GM19035 (cell line): ENCODE data around the gene TCEA2.

Source experiments
- ATAC-seq: cut with Tn5 transposase; IDR thresholded peaks from one replicate; pipeline ENCODE4 v1.9.1; 2021; ENCODE audit not compliant: unreplicated experiment

Gene TCEA2

DNA sequence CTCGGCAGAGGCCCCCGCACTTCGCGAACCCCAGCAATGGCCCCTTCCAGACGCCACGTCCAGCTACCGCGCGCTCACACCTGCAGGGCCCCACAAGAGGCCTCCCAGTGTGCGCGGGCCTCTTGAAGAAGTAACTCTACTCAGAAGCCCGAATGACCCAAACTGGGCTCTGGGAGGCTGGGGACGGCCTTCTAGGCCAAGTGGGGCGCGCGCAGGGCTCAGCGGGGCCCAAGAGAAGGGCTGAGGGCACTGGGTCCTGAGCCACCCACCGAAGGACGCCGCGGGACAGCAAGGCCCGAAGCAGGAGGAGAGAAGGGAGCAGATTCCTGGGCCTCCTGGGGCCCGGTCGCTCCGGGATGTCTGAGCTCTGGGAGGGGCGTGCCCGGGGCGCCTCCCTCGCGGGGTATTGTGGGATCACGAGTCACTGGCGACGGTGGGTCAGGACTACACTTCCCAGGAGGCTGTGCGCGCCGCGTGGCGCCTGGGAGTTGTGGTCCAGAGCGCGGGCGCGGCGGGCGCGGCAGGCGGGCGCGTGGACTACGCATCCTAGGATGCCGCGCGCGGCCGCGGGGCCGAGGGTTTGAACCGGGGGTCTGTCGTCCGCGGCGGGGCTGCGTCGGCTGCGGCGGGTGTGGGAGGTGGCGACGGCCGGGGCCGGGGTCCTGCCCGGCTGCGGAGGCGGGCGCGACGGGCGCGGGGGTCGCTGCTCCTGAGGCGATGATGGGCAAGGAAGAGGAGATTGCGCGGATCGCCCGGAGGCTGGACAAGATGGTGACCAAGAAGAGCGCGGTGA lies at the start of gene TCEA2:
TCEA2 (plus strand) TSS at position 603 of the 793 bp plus-strand sequence; CDS start at position 718, 115 bp downstream.
- peak; percentile 86 for ATAC-seq

DNA sequence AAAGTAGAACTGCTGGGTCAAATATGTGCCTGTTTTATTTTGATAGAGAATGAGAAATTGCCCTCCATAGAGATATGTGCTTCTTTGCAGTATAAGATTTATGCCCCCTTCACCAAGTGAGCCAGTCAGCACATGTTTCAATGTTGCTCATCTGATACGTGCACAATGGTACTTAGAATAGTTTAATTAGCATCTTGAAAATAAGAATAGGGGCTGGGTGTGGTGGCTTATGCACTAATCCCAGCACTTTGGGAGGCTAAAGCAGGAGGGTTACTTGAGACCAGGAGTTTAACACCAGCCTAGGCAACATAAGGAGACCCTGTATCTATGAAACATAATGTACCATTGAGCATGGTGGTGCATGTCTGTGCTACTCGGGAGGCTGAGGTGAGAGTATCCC lies 47.4 kb upstream of the TCEA2 start:
- ATAC-seq = no peak

DNA sequence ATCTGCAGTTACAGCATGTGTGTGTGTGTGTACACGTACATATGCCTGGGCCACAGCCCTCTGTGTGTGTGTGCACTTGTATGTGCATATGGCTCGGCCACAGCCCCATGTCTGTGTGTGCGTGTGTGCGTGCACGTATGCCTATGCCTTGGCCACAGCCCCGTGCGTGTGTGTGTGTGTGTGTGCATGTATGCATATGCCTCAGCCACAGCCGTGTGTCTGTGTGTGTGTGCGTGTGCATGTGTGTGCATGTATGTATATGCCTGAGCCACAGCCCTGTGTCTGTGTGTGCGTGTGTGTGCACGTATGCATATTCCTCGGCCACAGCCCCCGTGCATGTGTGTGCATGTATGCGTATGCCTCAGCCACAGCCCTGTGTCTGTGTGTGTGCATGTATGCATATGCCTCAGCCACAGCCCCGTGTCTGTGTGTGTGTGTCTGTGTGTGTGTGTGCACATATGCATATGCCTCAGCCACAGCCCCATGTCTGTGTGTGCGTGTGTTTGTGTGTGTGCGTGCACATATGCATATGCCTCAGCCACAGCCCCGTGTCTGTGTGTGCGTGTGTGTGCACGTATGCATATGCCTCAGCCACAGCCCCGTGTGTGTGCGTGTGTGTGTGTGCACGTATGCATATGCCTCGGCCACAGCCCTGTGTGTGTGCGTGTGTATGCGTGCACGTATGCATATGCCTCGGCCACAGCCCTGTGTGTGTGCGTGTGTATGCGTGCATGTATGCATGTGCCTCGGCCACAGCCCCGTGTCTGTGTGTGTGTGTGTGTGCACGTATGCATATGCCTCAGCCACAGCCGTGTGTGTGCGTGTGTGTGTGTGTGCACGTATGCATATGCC lies 41.6 kb upstream of the TCEA2 start:
- ATAC-seq = no peak

DNA sequence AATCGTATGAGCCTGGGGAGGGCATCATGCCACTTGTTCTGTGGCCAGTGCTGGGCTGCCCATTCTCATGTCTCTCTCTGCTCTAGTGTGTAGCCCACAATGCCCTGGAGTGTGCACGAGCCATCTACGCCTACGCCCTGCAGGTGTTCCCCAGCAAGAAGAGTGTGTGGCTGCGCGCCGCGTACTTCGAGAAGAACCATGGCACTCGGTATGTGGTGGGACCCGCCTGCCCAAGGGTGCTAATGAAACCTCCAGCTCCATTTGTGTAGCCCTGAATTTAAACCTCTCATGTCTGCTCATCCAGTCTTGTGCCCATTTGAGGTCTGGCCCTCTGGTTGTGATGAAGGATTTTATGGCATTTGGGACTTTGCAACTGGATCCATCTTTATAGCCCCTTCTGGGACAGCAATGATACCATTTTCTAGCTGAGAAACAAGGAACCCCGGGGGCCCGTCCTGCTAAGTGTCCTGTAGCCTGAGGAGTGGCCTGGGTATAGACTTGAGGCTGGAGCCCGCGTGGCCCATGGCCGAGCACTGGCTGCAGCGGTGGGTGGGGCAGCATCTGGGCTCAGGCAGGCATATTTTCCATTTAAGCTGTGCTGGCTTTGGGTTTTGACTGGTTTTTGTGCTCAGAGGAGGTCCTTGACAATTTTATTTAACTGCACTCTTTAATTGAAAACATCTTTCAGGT lies 40.2 kb upstream of the TCEA2 start:
- ATAC-seq = no peak

DNA sequence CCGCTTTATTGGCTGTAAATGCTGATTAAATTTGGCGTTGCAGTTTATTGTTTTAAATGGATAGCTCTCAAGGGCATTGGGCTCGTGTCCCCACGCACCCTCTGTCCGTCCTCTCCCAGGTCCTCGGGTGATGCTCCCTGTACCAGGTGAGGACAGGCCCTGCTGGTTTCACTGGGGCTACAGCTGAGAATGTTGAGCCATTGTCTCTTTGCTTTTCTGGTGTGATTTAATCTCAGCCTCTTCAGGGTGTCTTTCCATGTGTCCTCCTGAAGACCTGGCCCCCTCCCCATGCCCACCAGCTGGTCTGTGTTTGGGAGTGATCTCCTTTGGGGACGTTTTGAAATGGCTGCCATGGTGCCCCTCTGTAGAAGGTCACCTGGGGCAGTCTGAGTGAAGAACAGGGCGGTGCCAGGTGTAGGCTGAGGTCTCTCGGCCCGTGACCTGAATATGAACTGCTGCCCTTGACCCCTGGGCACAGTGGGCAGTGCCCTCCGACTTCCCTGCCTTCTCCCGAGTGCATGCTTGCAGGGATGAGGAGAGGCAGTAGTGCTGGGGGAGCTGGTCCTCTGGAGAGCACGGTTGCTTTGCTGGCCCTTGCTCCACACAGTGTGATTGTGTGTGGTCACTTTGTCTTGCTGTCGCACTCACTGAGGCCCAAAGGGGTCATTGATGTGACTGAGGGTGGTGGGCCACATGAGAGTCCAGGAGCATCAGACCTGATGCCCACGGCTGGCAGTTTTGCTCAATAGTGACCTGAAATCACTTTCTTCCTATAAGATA lies 39.4 kb upstream of the TCEA2 start:
- no peak for ATAC-seq

GRCh38 chr20:64024141-64024990 lies 38.6 kb upstream of the TCEA2 start:
- no peak for ATAC-seq

DNA sequence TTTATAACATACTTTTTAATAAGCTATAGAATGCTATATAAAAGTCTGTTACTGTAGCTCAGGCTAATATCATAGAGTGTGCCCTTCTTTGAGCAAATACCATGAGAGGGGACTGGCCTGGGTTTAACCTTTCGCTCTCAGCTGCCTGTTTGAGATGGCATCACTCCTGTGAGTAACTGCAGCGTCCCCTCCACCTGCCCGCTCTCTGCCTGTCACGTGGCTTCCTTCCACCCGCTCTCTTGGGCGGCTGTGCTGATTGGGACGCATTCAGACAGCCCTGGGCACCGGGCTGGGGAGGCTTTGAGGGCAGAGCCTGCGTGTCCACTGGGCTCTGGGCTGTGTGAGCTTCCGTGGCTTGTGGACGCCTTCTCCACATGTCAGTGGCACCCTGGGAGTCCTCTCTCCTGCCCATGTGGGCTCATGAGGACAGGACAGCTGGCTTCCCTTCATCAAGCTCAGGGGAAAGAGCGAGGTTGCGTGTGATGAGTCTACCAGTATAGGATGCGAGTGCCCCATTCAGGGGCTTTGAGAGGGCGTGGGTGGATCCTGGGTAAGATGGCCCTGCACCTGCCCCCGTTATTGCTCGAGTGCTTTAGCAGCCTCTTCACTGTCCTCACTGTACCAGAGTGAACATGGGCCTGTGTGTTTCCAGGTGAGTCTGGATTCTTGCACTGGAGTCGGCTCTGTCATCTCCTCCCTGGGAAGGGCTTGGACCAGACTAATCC lies 37.7 kb upstream of the TCEA2 start:
- no peak for ATAC-seq

- ATAC-seq = no peak
Measured at GRCh38 chr20:64025826-64026412, 37.1 kb upstream of the TCEA2 start.

DNA sequence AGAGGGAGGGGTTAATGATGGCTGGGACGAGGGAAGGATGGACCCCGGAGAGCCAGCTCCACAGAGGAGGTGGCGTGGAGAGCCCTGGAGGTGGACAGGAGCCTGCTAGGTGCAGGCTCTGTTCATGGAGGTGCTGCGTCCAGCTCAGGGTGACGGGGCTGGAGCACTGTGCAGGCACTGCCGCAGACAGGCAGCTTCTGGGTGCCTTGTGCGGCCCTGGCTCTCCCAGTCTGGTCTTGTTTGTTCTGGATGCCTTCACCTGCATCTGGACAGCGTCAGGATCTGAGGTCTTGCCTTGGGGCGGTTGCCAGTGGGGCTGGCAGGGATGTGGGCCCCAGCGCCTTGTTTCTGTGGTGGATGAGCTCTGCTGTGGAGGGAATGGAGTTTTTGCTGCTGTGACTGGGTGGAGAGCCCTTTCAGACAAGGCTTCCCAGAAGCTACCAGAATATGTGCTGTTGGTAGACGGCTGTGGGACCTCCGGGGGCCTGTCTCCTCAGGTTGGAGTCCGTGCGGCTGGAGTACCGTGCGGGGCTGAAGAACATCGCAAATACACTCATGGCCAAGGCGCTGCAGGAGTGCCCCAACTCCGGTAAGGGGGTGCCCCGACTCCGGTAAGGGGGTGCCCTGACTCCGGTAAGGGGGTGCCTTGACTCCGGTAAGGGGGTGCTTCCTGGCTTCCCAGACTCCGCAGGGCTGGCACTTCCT lies 34.9 kb upstream of the TCEA2 start:
- ATAC-seq = no peak

DNA sequence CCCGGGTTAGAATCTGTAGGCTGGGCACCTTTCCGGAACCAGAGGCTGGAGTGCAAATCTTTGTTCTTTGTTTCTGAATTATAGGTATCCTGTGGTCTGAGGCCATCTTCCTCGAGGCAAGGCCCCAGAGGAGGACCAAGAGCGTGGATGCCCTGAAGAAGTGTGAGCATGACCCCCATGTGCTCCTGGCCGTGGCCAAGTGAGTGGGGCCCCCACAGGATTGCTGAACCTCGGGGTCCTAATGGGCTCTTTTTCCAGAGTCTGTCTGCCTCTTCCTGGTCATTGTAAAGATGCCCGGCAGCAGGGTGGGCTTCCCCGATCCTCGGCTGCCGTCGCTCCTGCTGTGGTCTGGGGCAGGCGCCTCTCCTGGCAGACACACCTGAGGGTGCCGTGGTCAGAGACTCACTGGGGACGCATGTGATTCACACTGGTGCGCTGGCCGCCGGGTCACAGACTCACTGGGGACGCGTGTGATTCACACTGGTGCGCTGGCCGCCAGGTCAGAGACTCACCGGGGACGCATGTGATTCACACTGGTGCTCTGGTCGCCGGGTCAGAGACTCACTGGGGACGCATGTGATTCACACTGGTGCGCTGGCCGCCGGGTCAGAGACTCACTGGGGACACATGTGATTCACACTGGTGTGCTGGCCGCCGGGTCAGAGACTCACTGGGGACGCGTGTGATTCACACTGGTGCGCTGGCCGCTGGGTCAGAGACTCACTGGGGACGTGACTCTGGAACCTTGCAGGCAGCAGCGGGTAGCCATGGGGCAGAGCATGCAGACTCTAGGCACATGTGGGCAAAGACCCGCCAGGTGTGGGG lies 33.5 kb upstream of the TCEA2 start:
- no peak for ATAC-seq

- no peak for ATAC-seq
Measured at GRCh38 chr20:64030371-64031134, 32.4 kb upstream of the TCEA2 start.

DNA sequence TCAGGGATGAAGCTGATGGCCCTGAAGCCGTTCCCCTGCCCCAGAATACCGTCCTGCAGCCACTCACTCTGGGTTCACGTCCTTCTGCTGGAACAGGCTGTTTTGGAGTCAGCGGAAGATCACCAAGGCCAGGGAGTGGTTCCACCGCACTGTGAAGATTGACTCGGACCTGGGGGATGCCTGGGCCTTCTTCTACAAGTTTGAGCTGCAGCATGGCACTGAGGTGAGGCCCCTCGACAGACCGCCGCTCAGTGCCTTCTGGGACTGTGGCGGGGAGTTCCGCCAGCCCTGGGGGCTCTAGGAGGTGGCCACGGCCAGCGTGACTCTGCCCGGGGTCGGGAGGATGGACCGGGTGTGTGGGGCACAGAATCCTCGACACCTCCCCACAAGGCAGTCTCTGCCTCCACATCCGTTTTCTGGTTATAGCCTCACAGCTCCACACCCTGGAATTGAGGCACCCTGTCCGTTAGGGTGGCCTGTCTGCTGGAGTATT lies 31.1 kb upstream of the TCEA2 start:
- no peak for ATAC-seq

- no peak for ATAC-seq
Measured at GRCh38 chr20:64032706-64033624, 30.0 kb upstream of the TCEA2 start.

DNA sequence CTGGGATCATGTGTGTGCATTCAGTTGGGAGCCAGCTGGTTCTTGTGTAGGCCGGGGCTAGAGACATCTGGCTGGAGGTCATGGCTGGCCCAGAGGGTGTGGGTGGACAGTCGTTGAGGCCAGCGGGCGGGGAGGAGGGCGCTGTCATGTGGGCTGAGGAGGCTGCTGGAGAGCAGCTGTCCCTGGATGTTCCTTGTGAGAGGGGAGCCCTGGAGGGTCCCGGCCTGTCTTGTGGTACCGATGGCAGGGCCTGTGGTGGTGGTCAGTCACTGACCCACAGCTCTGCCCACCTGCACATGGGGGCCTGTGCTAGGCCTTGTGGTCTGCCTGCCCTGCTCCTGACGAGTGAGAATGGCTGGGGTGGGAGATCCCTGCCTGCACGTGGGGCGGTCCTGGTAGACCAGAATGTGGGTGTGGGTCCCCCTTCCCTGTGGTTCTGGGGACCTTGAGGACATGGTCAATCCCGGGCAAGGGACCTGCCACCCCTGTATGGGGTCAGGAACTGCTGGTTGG lies 29.0 kb upstream of the TCEA2 start:
- ATAC-seq = no peak
